ENCODE measurements around the gene SPATS2. TPM values are rescaled to one million over a fixed set of nuclear protein-coding genes. Genes with fewer than 3 reads are reported as not detected.

The SPATS2 gene
- polyA plus RNA-seq, 1 experiment, result 23.1 TPM

- Histone ChIP-seq H3K36me3 (ENCODE audit: control insufficient read depth, insufficient read depth, low read length) (0 out of 2 replicates have a peak, but pooled peaks cover 2% of the 10 kb centered on the region), H3K4me3 (ENCODE audit: low read depth, low read length) (no peak overlapping the region), H3K27me3 (ENCODE audit: control insufficient read depth, insufficient read depth, low read length) (no peaks in the 10 kb centered on the region)
- ChIA-PET POLR2A (interaction anchor here (0.6 kb wide), 1 partner anchor 1172 kb away, joined by 3 read pairs; no protein-coding TSS in a partner anchor), CTCF (interaction anchor here (0.7 kb wide), 1 partner anchor 21 kb away, joined by 3 read pairs; no protein-coding TSS in a partner anchor)
- TF ChIP-seq CTCF (IDR thresholded peaks at IDR 0.05; ENCODE audit: insufficient read depth, low read depth, low read length), result no peak
- no peak for DNase-seq (ENCODE audit: low read depth)
Observed at GRCh38 chr12:49458816-49459215, 91.6 kb downstream of the SPATS2 start.

- CTCF ChIA-PET, result interaction anchor here (1.2 to 2.1 kb wide), 3 partner anchors 8 to 85 kb away, joined by 3 to 9 read pairs (median 3); no protein-coding TSS in a partner anchor
- no peak for TF ChIP-seq CTCF (IDR thresholded peaks at IDR 0.05; ENCODE audit: insufficient read depth, low read depth, low read length)
Observed at GRCh38 chr12:49461221-49461620, 94.0 kb downstream of the SPATS2 start.

GRCh38 chr12:49462083-49462744, 95.0 kb downstream of the SPATS2 start:
- ChIA-PET POLR2A (no interaction called here), CTCF (interaction anchor here (0.6 to 1.5 kb wide), 3 partner anchors 9 to 1801 kb away, joined by 3 read pairs; no protein-coding TSS in a partner anchor)
- Histone ChIP-seq H3K4me3 (ENCODE audit: low read depth, low read length) (no peak overlapping the region), H3K36me3 (ENCODE audit: control insufficient read depth, insufficient read depth, low read length) (0 out of 2 replicates have a peak, but pooled peaks cover 2% of the 10 kb centered on the region), H3K27me3 (ENCODE audit: control insufficient read depth, insufficient read depth, low read length) (no peaks in the 10 kb centered on the region)
- DNase-seq (ENCODE audit: low read depth), result no peak
- TF ChIP-seq CTCF (IDR thresholded peaks at IDR 0.05; ENCODE audit: insufficient read depth, low read depth, low read length), result no peak

More at GRCh38 chr12:49461221-49461620, 94.0 kb downstream of the SPATS2 start:
- no peaks in the 10 kb centered on the region for H3K27me3 ChIP-seq (ENCODE audit: control insufficient read depth, insufficient read depth, low read length)
- 0 out of 2 replicates have a peak, but pooled peaks cover 2% of the 10 kb centered on the region for H3K36me3 ChIP-seq (ENCODE audit: control insufficient read depth, insufficient read depth, low read length)
- H3K4me3 ChIP-seq (ENCODE audit: low read depth, low read length), result no peak overlapping the region
- DNase-seq (ENCODE audit: low read depth), result no peak
- POLR2A ChIA-PET, result no interaction called here

GRCh38 chr12:49465132-49465531, 97.9 kb downstream of the SPATS2 start:
- no peak for TF ChIP-seq CTCF (IDR thresholded peaks at IDR 0.05; ENCODE audit: insufficient read depth, low read depth, low read length)
- H3K4me3 ChIP-seq (ENCODE audit: low read depth, low read length), result no peak overlapping the region
- ChIA-PET CTCF (no interaction called here), POLR2A (interaction anchor here (0.5 to 0.6 kb wide), 2 partner anchors 17 to 50 kb away, joined by 3 to 7 read pairs; no protein-coding TSS in a partner anchor)
- no peaks in the 10 kb centered on the region for H3K27me3 ChIP-seq (ENCODE audit: control insufficient read depth, insufficient read depth, low read length)
- 0 out of 2 replicates have a peak, but pooled peaks cover 2% of the 10 kb centered on the region for H3K36me3 ChIP-seq (ENCODE audit: control insufficient read depth, insufficient read depth, low read length)
- no peak for DNase-seq (ENCODE audit: low read depth)

GRCh38 chr12:49470986-49471385, 103.7 kb downstream of the SPATS2 start:
- DNase-seq (ENCODE audit: low read depth), result no peak
- Histone ChIP-seq H3K36me3 (ENCODE audit: control insufficient read depth, insufficient read depth, low read length) (no peaks in the 10 kb centered on the region; the same call in 1 of the 2 replicates), H3K4me3 (ENCODE audit: low read depth, low read length) (no peak overlapping the region), H3K27me3 (ENCODE audit: control insufficient read depth, insufficient read depth, low read length) (no peaks in the 10 kb centered on the region)
- no peak for TF ChIP-seq CTCF (IDR thresholded peaks at IDR 0.05; ENCODE audit: insufficient read depth, low read depth, low read length)
- POLR2A ChIA-PET, result no interaction called here
- CTCF ChIA-PET, result interaction anchor here (0.6 to 2.0 kb wide), 2 partner anchors 10 to 613 kb away, joined by 3 to 9 read pairs; no protein-coding TSS in a partner anchor

Data from BJ (cell line).